Measurements from ENCODE around the gene THSD4. TPM values are rescaled to one million over a fixed set of nuclear protein-coding genes. Genes with fewer than 3 reads are reported as not detected.
"Not testable (repeated sequence)": the region's sequence is repeated elsewhere in the genome, so short reads cannot be mapped to it uniquely, and the experiment has no call there.

THSD4 gene
- total and polyA plus RNA-seq, 2 donors: 23.9 to 75.1 TPM

GRCh38 chr15:71386005-71386404 lies 270.7 kb downstream of the THSD4 start:
- Histone ChIP-seq H3K4me1 (ENCODE audit: insufficient read depth) (no peaks in the 10 kb centered on the region), H3K4me3 (ENCODE audit: low read depth, low read length) (no peak overlapping the region), H3K27ac (ENCODE audit: low read depth) (peak overlapping the region; percentile 18), H3K36me3 (ENCODE audit: insufficient read depth) (no peaks in the 10 kb centered on the region)
- WGBS: 62% methylated on average over 2 of the region's 2 CpGs
- DNase-seq (ENCODE audit: extremely low spot score): no peak

GRCh38 chr15:71386448-71387236 lies 271.4 kb downstream of the THSD4 start:
- Histone ChIP-seq H3K4me1 (ENCODE audit: insufficient read depth) (no peaks in the 10 kb centered on the region), H3K36me3 (ENCODE audit: insufficient read depth) (no peaks in the 10 kb centered on the region), H3K4me3 (ENCODE audit: low read depth, low read length) (no peak overlapping the region), H3K27ac (ENCODE audit: low read depth) (peak overlapping the region; percentile 59)
- 26% methylated on average over 10 of the region's 10 CpGs for WGBS
- DNase-seq (ENCODE audit: extremely low spot score): no peak

- H3K4me3 ChIP-seq (ENCODE audit: low read depth, low read length): no peak overlapping the region
- H3K36me3 ChIP-seq (ENCODE audit: insufficient read depth): no peaks in the 10 kb centered on the region
- no peaks in the 10 kb centered on the region for H3K4me1 ChIP-seq (ENCODE audit: insufficient read depth)
- 46% methylated on average over 1 of the region's 1 CpG for WGBS
- H3K27ac ChIP-seq (ENCODE audit: low read depth): no peak overlapping the region
- DNase-seq (ENCODE audit: extremely low spot score): no peak
Observed at GRCh38 chr15:71387810-71388209, 272.5 kb downstream of the THSD4 start.

GRCh38 chr15:71390096-71390495 lies 274.8 kb downstream of the THSD4 start:
- H3K27ac ChIP-seq (ENCODE audit: low read depth): no peak overlapping the region
- WGBS: 45% methylated on average over 2 of the region's 2 CpGs
- DNase-seq (ENCODE audit: extremely low spot score): no peak

GRCh38 chr15:71391421-71392088 lies 276.3 kb downstream of the THSD4 start:
- H3K4me1 ChIP-seq (ENCODE audit: insufficient read depth): no peaks in the 10 kb centered on the region
- H3K4me3 ChIP-seq (ENCODE audit: low read depth, low read length): no peak overlapping the region
- WGBS: 62% methylated on average over 6 of the region's 6 CpGs
- no peak overlapping the region for H3K27ac ChIP-seq (ENCODE audit: low read depth)
- no peaks in the 10 kb centered on the region for H3K36me3 ChIP-seq (ENCODE audit: insufficient read depth)
- DNase-seq (ENCODE audit: extremely low spot score): no peak

More at GRCh38 chr15:71390096-71390495, 274.8 kb downstream of the THSD4 start:
- Histone ChIP-seq H3K4me1 (ENCODE audit: insufficient read depth) (no peaks in the 10 kb centered on the region), H3K36me3 (ENCODE audit: insufficient read depth) (no peaks in the 10 kb centered on the region), H3K4me3 (ENCODE audit: low read depth, low read length) (no peak overlapping the region)

GRCh38 chr15:71392861-71393283 lies 277.6 kb downstream of the THSD4 start:
- no peaks in the 10 kb centered on the region for H3K4me1 ChIP-seq (ENCODE audit: insufficient read depth)
- no peaks in the 10 kb centered on the region for H3K36me3 ChIP-seq (ENCODE audit: insufficient read depth)
- H3K27ac ChIP-seq (ENCODE audit: low read depth): no peak overlapping the region
- WGBS: 76% methylated on average over 11 of the region's 11 CpGs
- DNase-seq (ENCODE audit: extremely low spot score): no peak
- no peak overlapping the region for H3K4me3 ChIP-seq (ENCODE audit: low read depth, low read length)

GRCh38 chr15:71393383-71393782 lies 278.1 kb downstream of the THSD4 start:
- Histone ChIP-seq H3K4me3 (ENCODE audit: low read depth, low read length) (no peak overlapping the region), H3K4me1 (ENCODE audit: insufficient read depth) (no peaks in the 10 kb centered on the region), H3K27ac (ENCODE audit: low read depth) (no peak overlapping the region), H3K36me3 (ENCODE audit: insufficient read depth) (no peaks in the 10 kb centered on the region)
- WGBS: 82% methylated on average over 3 of the region's 3 CpGs
- DNase-seq (ENCODE audit: extremely low spot score): no peak

- Histone ChIP-seq H3K27ac (ENCODE audit: low read depth) (no peak overlapping the region), H3K36me3 (ENCODE audit: insufficient read depth) (no peaks in the 10 kb centered on the region), H3K4me3 (ENCODE audit: low read depth, low read length) (no peak overlapping the region), H3K4me1 (ENCODE audit: insufficient read depth) (no peaks in the 10 kb centered on the region)
- DNase-seq (ENCODE audit: extremely low spot score): no peak
- 43% methylated on average over 8 of the region's 8 CpGs for WGBS
Observed at GRCh38 chr15:71396536-71397125, 281.4 kb downstream of the THSD4 start.

GRCh38 chr15:71397377-71397776 lies 282.1 kb downstream of the THSD4 start:
- WGBS: 86% methylated on average over 2 of the region's 2 CpGs
- Histone ChIP-seq H3K4me1 (ENCODE audit: insufficient read depth) (no peaks in the 10 kb centered on the region), H3K27ac (ENCODE audit: low read depth) (no peak overlapping the region), H3K36me3 (ENCODE audit: insufficient read depth) (no peaks in the 10 kb centered on the region), H3K4me3 (ENCODE audit: low read depth, low read length) (no peak overlapping the region)
- no peak for DNase-seq (ENCODE audit: extremely low spot score)

GRCh38 chr15:71400294-71400693 lies 285.0 kb downstream of the THSD4 start:
- no peak for DNase-seq (ENCODE audit: extremely low spot score)
- Histone ChIP-seq H3K4me1 (ENCODE audit: insufficient read depth) (no peaks in the 10 kb centered on the region), H3K36me3 (ENCODE audit: insufficient read depth) (no peaks in the 10 kb centered on the region), H3K27ac (ENCODE audit: low read depth) (no peak overlapping the region), H3K4me3 (ENCODE audit: low read depth, low read length) (no peak overlapping the region)
- WGBS: 23% methylated on average over 3 of the region's 3 CpGs

- H3K4me3 ChIP-seq (ENCODE audit: low read depth, low read length); H3K27ac ChIP-seq (ENCODE audit: low read depth); DNase-seq (ENCODE audit: extremely low spot score); H3K36me3 ChIP-seq (ENCODE audit: insufficient read depth); H3K4me1 ChIP-seq (ENCODE audit: insufficient read depth): not testable (repeated sequence)
- WGBS: 97% methylated on average over 3 of the region's 3 CpGs
Observed at GRCh38 chr15:71401728-71402127, 286.5 kb downstream of the THSD4 start.

GRCh38 chr15:71409541-71409940 lies 294.3 kb downstream of the THSD4 start:
- Histone ChIP-seq H3K27ac (ENCODE audit: low read depth) (no peak overlapping the region), H3K4me3 (ENCODE audit: low read depth, low read length) (no peak overlapping the region), H3K36me3 (ENCODE audit: insufficient read depth) (no peaks in the 10 kb centered on the region), H3K4me1 (ENCODE audit: insufficient read depth) (no peaks in the 10 kb centered on the region)
- 29% methylated on average over 1 of the region's 1 CpG for WGBS
- no peak for DNase-seq (ENCODE audit: extremely low spot score)

- no peak for DNase-seq (ENCODE audit: extremely low spot score)
- 88% methylated on average over 6 of the region's 6 CpGs for WGBS
- Histone ChIP-seq H3K4me1 (ENCODE audit: insufficient read depth) (no peaks in the 10 kb centered on the region), H3K36me3 (ENCODE audit: insufficient read depth) (no peaks in the 10 kb centered on the region), H3K27ac (ENCODE audit: low read depth) (no peak overlapping the region), H3K4me3 (ENCODE audit: low read depth, low read length) (no peak overlapping the region)
Observed at GRCh38 chr15:71410347-71410746, 295.1 kb downstream of the THSD4 start.
